Stimulated activated CD4-positive, alpha-beta T cell treated with anti-CD3 and anti-CD28 coated beads, Interleukin-15, amount 100 ng/mL, for 1 hour (primary cell): Measurements from ENCODE around the gene ARHGEF37.

ENCODE experiments used
- DNase-seq, 2 donors: peaks; one replicate each; pipeline ENCODE4 v3.0.0-alpha.2; 2020; ENCODE audit warnings: low read depth in 1 of 2, low spot score in 1 of 2

ARHGEF37 gene

DNA sequence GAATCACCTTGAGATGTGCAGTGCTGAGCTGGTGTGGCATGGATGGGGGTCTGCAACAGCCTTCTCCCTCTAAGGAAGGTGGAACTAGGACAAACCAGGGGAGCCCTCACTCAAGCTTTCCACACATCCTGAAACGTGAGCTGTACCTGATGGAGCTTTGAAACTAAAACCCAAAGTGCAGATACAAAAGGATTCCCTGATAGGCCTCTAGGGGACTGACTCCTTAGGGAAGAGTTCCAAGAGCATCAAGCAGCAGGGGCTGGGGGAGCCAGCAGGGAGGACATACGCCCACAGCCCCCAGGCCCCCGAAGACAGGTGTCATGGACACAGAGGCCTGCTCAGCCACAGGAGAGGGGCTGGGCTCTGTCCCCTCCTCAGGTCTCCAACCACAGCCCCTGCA, 17.7 kb downstream of the ARHGEF37 start:
- DNase-seq, result no peak

DNA sequence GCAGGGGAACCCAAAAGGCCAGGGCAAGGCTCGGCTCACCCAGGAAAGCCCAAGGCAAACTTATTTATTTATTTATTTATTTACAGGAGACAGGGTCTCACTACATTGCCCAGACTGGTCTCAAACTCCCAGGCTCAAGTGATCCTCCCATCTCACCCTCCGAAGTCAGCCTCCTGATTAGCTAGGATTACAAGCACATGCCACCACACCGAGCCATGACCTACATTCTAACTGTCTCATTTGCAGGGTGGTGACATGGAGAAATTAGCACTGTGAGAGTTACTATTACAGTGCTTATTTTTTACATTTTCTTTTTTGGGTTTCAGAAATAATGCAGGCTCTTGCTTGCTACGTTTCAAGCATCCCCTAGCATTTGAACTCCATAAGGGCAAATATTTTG, 18.1 kb downstream of the ARHGEF37 start:
- no peak for DNase-seq

DNA sequence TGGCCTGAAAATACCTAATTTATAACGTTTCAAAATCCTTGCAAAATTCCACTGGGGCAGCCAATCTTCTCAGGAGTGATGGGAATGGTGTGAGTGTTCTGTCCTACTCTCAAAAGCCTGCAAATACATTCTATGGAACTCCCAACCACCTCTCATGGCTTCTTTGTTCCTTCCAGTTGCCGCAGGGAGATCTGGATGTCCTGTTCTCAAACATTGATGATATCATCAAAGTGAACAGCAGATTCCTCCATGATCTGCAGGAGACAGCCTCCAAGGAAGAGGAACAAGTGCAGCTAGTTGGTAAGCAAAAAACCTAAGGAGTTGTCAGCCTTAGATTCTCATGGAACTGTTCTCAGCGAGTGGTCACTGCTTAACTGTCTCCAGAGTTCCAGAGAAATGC, 19.6 kb downstream of the ARHGEF37 start:
- no peak for DNase-seq

- DNase-seq, result no peak
Measured at GRCh38 chr5:149603210-149603609, 21.9 kb downstream of the ARHGEF37 start.

DNA sequence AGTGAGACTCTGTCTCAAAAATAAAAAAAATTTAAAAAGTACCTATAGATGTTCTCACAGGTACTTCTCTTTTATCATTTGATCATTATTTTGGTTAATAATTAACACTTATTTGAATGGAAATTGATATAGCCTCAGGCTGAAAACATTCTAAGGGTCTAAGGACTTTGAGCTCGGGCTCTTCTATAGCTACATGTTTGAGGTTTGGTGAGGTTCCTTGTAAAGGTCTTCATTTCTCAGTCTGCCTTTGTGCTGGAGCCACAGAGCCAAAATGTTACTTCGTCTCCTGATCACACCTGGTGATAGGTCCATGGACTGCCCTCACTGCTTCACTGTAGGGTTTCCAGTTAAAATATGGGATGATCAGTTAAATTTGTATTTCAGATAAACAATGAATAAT, 22.6 kb downstream of the ARHGEF37 start:
- DNase-seq, result no peak

- no peak for DNase-seq
Measured at GRCh38 chr5:149604321-149604720, 23.0 kb downstream of the ARHGEF37 start.

GRCh38 chr5:149605354-149605997, 24.2 kb downstream of the ARHGEF37 start:
- no peak for DNase-seq

DNA sequence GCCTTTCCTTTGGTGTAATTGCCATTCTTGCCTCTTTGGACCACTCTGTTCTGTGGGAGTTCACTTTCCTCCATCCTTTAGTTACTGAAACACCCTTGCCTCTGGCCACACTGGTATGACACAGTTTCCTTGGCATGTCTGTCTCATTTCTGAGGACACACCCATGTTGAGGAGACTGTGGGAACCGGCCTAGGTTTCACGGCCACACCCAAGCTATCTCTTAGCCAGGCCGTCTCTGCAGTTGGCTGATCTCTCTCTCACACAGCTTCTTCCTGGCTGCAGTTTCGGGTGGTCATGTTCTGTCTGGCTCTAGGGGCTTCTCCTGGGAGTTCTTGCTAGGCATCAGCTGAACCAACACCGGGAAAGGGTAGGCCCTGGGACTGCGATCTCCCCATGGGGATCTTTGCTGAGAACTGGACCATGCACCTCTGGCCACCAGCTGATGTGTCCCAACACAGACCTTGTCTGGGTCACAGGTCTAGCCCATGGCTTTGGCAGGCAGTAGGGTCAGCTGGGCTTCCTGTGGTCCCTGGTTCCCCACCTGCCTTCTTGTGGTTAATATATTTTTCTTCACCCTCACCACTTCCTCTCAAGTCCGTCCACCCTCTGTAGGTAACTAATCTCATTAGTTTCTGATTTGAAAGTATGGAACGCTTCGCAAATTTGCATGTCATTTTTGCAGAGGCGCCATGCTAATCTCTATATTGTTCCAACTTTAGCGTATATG, 24.9 kb downstream of the ARHGEF37 start:
- DNase-seq, result no peak

DNA sequence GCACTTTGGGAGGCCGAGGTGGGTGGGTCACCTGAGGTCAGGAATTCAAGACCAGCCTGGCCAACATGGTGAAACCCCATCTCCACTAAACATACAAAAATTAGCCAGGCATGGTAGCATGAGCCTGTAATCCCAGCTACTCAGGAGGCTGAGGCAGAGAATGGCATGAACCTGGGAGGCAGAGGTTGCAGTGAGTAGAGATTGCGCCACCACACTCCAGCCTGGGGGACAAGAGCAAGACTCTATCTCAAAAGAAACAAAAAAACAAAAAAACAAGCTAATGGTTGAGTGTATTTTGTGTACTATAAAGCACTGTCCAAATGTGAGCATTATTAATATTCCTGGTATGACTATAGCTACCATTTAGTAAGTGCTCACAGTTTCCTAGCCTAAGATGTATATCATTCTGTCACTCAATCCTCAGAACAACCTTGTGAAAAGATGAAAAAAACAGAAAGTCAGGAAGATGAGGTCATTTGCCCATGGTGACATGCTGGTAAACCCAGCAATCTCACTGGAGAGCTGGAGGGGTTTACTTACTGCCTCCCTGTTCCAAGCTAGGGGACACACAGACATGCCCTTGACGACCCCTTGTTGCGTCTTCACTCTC, 27.7 kb downstream of the ARHGEF37 start:
- no peak for DNase-seq

GRCh38 chr5:149609640-149610219, 28.4 kb downstream of the ARHGEF37 start:
- DNase-seq, result no peak

GRCh38 chr5:149610589-149611255, 29.4 kb downstream of the ARHGEF37 start:
- DNase-seq, result no peak

DNA sequence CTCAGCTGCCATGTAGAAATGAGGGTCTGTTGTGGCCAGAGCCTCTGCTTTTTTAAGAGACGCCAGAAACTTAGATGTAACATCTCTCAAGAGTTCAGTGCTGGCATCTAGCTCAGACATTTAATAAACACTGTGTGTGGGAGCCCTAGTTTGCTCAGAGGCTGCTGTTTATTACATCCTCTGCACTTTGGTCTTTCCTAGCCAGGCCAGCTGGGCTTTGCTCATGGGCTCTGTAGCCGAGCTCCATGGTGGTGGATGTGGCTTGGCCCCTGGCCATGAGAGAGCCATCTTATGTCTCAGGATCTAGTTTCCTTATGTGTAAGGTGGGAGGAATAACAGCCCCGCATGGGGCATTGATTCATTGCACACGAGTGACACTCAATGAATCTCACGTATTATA, 30.0 kb downstream of the ARHGEF37 start:
- no peak for DNase-seq

DNA sequence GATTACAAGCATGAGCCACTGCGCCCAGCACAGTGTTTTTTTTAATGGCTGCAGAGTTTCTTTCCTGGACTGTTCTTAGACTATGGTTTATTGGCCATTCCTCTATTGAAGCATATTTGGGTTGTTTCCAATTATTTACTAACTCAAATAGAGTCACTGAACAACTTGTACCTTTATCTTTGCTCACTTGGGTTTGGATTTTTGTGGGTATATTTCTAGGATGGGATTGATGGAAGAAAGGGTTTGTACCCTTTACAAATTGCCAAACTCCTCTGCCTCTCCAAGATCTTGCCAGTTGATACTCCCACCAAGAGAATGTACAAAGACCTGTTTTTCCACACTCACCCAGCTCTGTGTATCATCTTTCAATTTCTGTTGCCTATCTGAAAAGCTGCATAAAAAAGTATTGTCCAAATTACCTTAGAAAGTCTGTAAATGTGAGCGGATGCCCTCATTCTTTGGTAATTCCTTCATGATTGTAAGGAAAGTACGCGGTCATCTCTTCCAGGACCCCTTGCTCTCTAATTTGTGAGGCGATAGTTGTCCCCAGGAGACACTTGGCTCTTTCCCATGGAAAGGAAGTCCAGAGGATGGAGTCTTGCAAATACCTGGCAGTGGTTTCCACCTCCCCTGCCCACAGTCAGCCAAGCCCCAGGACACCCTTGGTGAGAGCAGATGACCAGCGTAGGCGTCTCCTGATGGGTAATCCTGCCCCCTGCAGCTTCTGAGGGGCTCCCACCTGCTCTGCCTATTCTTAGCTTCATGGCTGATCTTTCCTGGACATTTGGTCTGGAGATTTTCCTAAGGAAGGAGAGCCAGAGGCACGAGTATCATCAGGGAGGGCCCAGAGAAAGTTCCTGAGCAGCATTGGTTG, 33.0 kb downstream of the ARHGEF37 start:
- no peak for DNase-seq

DNA sequence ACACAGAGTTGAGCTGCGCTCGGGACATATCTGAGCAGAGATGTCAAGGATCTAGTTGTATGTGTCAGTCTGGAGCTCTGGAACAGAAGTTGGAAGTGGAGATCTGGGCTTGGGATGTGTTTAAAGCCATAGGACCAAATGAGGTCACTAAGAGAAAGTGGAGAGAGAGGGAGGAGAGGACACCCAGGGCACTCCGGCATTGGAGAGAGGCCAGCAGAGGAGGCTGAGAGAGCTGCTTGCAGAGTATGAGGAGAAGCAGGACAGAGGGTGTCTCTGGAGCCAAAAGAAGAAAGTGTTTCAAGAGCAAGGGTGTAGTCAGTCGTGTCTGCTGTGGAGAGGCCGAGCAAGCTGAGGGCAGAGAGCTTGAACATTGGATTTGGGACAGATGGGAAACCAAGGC, 34.7 kb downstream of the ARHGEF37 start:
- DNase-seq, result no peak

DNA sequence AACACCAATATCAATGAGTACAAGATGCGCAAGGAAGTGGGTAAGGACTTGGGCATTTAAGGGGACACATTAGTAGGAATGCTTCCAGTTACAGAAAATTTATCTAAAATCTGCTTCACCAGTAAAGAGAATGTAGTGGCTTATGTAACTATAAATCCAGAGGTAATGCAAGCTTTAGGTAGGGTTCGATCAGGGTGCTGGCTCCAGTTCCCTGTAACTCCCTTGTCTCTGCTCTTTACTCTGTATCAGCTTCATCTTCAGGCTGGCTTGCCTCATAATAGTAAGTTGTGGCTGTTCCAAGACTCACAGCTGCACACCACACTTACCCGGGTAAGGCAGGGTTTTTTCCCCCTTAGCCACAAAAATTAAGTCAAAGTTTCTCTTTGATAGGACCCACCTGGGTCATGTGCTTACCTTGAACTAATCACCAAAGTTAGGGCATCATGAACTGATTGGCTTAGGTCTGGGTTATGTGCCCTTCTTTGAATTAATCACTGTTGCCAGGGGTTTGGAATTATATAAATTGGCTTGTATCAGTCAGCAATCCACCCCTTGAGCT, 35.5 kb downstream of the ARHGEF37 start:
- DNase-seq, result no peak

GRCh38 chr5:149617760-149618306, 36.5 kb downstream of the ARHGEF37 start:
- no peak for DNase-seq

GRCh38 chr5:149618581-149619248, 37.4 kb downstream of the ARHGEF37 start:
- DNase-seq, result no peak

DNA sequence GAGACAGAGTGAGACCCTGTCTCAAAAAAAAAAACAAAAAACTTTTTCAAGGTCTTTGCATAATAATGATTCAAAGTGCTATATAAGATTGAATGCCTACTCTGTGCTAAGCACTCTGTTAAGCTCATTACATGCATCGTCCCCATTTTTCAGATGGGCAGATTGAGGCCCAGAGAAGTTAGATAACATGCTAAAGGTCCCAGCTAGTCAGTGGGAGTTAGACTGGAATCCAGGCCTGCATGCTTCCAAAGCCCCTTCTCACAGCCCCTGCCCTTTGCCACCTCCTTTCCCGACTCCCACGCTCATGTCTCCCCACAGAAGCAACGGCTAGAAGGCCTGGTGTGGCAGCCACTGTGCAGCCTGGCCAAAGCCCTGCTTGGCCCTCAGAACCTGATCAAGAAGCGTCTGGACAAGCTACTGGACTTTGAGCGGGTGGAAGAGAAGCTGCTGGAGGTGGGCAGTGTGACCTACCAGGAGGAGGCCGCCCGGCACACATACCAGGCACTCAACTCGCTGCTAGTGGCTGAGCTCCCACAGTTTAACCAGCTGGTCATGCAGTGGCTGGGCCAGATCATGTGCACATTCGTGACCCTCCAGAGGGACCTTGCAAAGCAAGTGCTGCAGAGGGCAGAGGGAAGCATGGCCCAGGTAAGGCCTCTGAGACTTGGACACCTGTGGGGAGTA, 40.3 kb downstream of the ARHGEF37 start:
- DNase-seq, result no peak

DNA sequence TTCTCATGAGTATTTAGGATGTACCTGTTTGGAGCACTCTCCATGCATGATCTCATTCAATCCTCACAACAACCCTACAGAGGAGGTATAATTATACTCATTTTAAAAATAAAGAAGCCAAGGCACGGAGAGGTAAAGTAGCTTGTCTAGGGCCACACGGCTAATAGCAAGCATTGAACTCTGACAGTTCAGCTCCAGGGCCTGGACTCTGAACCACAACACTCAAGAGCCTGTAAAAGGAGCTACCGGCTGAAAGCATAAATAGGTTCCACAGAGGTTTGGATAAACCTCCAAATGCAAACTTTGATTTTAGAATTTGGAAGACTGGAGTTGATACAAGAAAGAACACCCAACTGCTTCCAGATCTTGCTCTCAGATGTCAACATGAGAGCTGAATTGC, 41.2 kb downstream of the ARHGEF37 start:
- DNase-seq, result no peak
